Adipose tissue (tissue), 3 donors: ENCODE results near the gene CTNS. TPM values are rescaled to one million over a fixed set of nuclear protein-coding genes. Genes with fewer than 3 reads are reported as not detected.

Experiments
- H3K27ac ChIP-seq: one replicate; pipeline ENCODE4 v1.5.1; 2013; ENCODE audit warnings: low read depth, low read length
- WGBS, 3 donors: extraction: QIAGEN DNeasy Blood & Tissue Kit; methylation state at CpG; one replicate each; pipeline ENCODE4 v1.1.7; 2013; 5-methylcytosine and 5-hydroxymethylcytosine counted together
- polyA plus RNA-seq, 3 donors: library from polyadenylated mRNA; stranded (reverse); fragments of 200-250 nt; gene quantifications; one replicate each; pipeline ENCODE4 v1.2.3, GENCODE V29; 2013
- donor health status: healthy with polysubstance abuse.
- donor health status: Bipolar disorder and iron deficiency.
- donor health status: healthy.

CTNS gene
- 10 to 100 TPM in 1 of 3 donors, 1 to 10 TPM in 2; 7.6 to 14.9 (median 9.4) TPM for polyA plus RNA-seq

GRCh38 chr17:3636154-3636907 lies at the start of gene CTNS, which contains the start of gene SHPK:
CTNS (plus strand) TSS chr17:3636760; CDS start chr17:3640207, 3,447 bp downstream.
SHPK (minus strand) TSS chr17:3636250; CDS start chr17:3636219, 31 bp downstream.
- peak within 1 kb of the TSS; percentile 22 for H3K27ac ChIP-seq
- 0 to 1% (median 0%) methylated on average over 68 of the region's 68 CpGs for WGBS, 3 donors

- WGBS, 3 donors, result 97 to 98% (median 97%) methylated on average over 22 of the region's 22 CpGs
- H3K27ac ChIP-seq, result no peak overlapping the region
Observed at GRCh38 chr17:3589784-3590183, 46.8 kb upstream of the CTNS start.

- WGBS, 3 donors, result 89 to 96% (median 96%) methylated on average over 15 of the region's 15 CpGs
Observed at GRCh38 chr17:3590231-3590630, 46.3 kb upstream of the CTNS start.

GRCh38 chr17:3590768-3591167 lies 45.8 kb upstream of the CTNS start:
- WGBS, 3 donors, result 93 to 95% (median 94%) methylated on average over 15 of the region's 15 CpGs
- no peak overlapping the region for H3K27ac ChIP-seq

More at GRCh38 chr17:3590231-3590630, 46.3 kb upstream of the CTNS start:
- no peak overlapping the region for H3K27ac ChIP-seq

- no peak overlapping the region for H3K27ac ChIP-seq
- WGBS, 3 donors, result 91 to 95% (median 92%) methylated on average over 15 of the region's 15 CpGs
Observed at GRCh38 chr17:3592216-3592860, 44.2 kb upstream of the CTNS start.

- H3K27ac ChIP-seq, result no peak overlapping the region
- WGBS, 3 donors, result 91 to 100% (median 92%) methylated on average over 5 of the region's 5 CpGs
Observed at GRCh38 chr17:3593384-3593783, 43.2 kb upstream of the CTNS start.

- WGBS, 3 donors, result 57 to 79% (median 61%) methylated on average over 11 of the region's 11 CpGs
- H3K27ac ChIP-seq, result peak overlapping the region; percentile 3
Observed at GRCh38 chr17:3594051-3594800, 42.3 kb upstream of the CTNS start.

GRCh38 chr17:3594976-3595375 lies 41.6 kb upstream of the CTNS start:
- 82 to 87% (median 86%) methylated on average over 15 of the region's 15 CpGs for WGBS, 3 donors
- H3K27ac ChIP-seq, result no peak overlapping the region

- 85 to 91% (median 90%) methylated on average over 27 of the region's 27 CpGs for WGBS, 3 donors
- no peak overlapping the region for H3K27ac ChIP-seq
Observed at GRCh38 chr17:3596804-3597464, 39.6 kb upstream of the CTNS start.

- WGBS, 3 donors, result 89 to 93% (median 90%) methylated on average over 13 of the region's 13 CpGs
Observed at GRCh38 chr17:3598078-3598477, 38.5 kb upstream of the CTNS start.

GRCh38 chr17:3600529-3601205 lies 35.9 kb upstream of the CTNS start:
- WGBS, 3 donors, result 88 to 93% (median 89%) methylated on average over 15 of the region's 15 CpGs
- no peak overlapping the region for H3K27ac ChIP-seq

More at GRCh38 chr17:3598078-3598477, 38.5 kb upstream of the CTNS start:
- H3K27ac ChIP-seq, result no peak overlapping the region

GRCh38 chr17:3602499-3602898 lies 34.1 kb upstream of the CTNS start:
- H3K27ac ChIP-seq, result no peak overlapping the region
- 58 to 83% (median 82%) methylated on average over 16 of the region's 16 CpGs for WGBS, 3 donors

GRCh38 chr17:3603119-3603869 lies 33.3 kb upstream of the CTNS start:
- H3K27ac ChIP-seq, result no peak overlapping the region
- 89 to 91% (median 89%) methylated on average over 17 of the region's 17 CpGs for WGBS, 3 donors

- WGBS, 3 donors, result 90 to 94% (median 90%) methylated on average over 4 of the region's 4 CpGs
- no peak overlapping the region for H3K27ac ChIP-seq
Observed at GRCh38 chr17:3603870-3604259, 32.7 kb upstream of the CTNS start.

GRCh38 chr17:3609689-3610088 lies 26.9 kb upstream of the CTNS start:
- H3K27ac ChIP-seq, result no peak overlapping the region
- 87 to 96% (median 95%) methylated on average over 10 of the region's 10 CpGs for WGBS, 3 donors

- no peak overlapping the region for H3K27ac ChIP-seq
- 86 to 88% (median 87%) methylated on average over 14 of the region's 14 CpGs for WGBS, 3 donors
Observed at GRCh38 chr17:3610523-3610922, 26.0 kb upstream of the CTNS start.

GRCh38 chr17:3613124-3613523 lies 23.4 kb upstream of the CTNS start:
- no peak overlapping the region for H3K27ac ChIP-seq
- WGBS, 3 donors, result 89 to 96% (median 95%) methylated on average over 6 of the region's 6 CpGs
